A549 (cell line): ENCODE results near the gene PLEKHO1. TPM values are rescaled to one million over a fixed set of nuclear protein-coding genes. Genes with fewer than 3 reads are reported as not detected.

Experiments used
- ATAC-seq, 2 experiments: fragments of 200-7000 bp in 1 of 2; fragments of >200 bp in 1 of 2; cut with Nextera tagmentation in 1 of 2; cut with Tn5 transposase in 1 of 2; 3 replicates each; pipeline versions ENCODE4 v1.8.0 to v1.9.1; 2018 to 2020; ENCODE audit warnings: mild to moderate bottlenecking in 1 of 2, moderate library complexity in 1 of 2
- CTCF ChIA-PET: fragments of 300-600 bp; sonication (Branson Sonifier 250); formaldehyde crosslinking; extraction: SDS; loops from one replicate; lab custom pipeline; 2021; ENCODE audit warnings: antibody characterized with exemption, inconsistent platforms; lab: Yijun Ruan, JAX
- POLR2A ChIA-PET: fragments of 350-600 bp; formaldehyde crosslinking; extraction: SDS; loops from one replicate; lab custom pipeline; 2021; ENCODE audit warnings: antibody characterized with exemption, inconsistent platforms; lab: Yijun Ruan, JAX
- DNase-seq, 2 experiments: peaks; one replicate each; pipeline versions ENCODE4 v3.0.0 to v3.0.0-alpha.2; 2011 to 2016; ENCODE audit warnings: low read depth in 1 of 2, low spot score in 1 of 2
- FAIRE-seq: peaks from 2 replicates; lab custom pipeline; 2011; peaks lifted over from hg19 to GRCh38; lab: Jason Lieb, UNC
- H3K27ac ChIP-seq, 2 experiments: fragments of >200 bp; sonication (Bioruptor Twin); formaldehyde crosslinking; 3 replicates each; pipeline ENCODE4 v1.5.1; 2016 to 2017
- H3K4me1 ChIP-seq: fragments of >200 bp; sonication (Bioruptor Twin); formaldehyde crosslinking; 3 replicates; pipeline ENCODE4 v1.6.1; 2016
- H3K4me2 ChIP-seq: fragments of >200 bp; sonication (Bioruptor Twin); formaldehyde crosslinking; 3 replicates; pipeline ENCODE4 v1.6.1; 2016
- H3K4me3 ChIP-seq: fragments of >200 bp; sonication (Bioruptor Twin); formaldehyde crosslinking; 3 replicates; pipeline ENCODE4 v1.5.1; 2016
- H3K9me3 ChIP-seq: fragments of >200 bp; sonication (Bioruptor Twin); formaldehyde crosslinking; 3 replicates; pipeline ENCODE4 v1.6.1; 2016
- BHLHE40 ChIP-seq: IDR thresholded peaks from 2 replicates; pipeline ENCODE4 v1.6.1; 2012; ENCODE audit warnings: low read depth, low read length, inconsistent platforms
- CBX2 ChIP-seq: fragments of 200-600 bp; sonication (generic); IDR thresholded peaks from 2 replicates; pipeline ENCODE4 v1.6.1; 2016; ENCODE audit warnings: low read depth, mild to moderate bottlenecking, borderline replicate concordance
- CBX8 ChIP-seq: fragments of 200-600 bp; sonication (generic); IDR thresholded peaks from 2 replicates; pipeline ENCODE4 v1.6.1; 2016
- CHD4 ChIP-seq: fragments of 200-600 bp; sonication (generic); IDR thresholded peaks from 2 replicates; pipeline ENCODE4 v1.6.1; 2016; ENCODE audit warnings: antibody characterized with exemption, mild to moderate bottlenecking, borderline replicate concordance
- EP300 ChIP-seq, 2 experiments: fragments of >200 bp; sonication (Bioruptor Twin); formaldehyde crosslinking; IDR thresholded peaks; 2 replicates in 1 of 2; 3 replicates in 1 of 2; pipeline ENCODE4 v1.6.1; 2016 to 2017
- HOXB5 ChIP-seq: fragments of 250-450 bp; sonication (Bioruptor Pico); IDR thresholded peaks from 2 replicates; pipeline ENCODE4 v1.5.0; 2020; ENCODE audit warnings: mild to moderate bottlenecking, moderate library complexity
- KDM1A ChIP-seq: fragments of 200-600 bp; sonication (generic); IDR thresholded peaks from 2 replicates; pipeline ENCODE4 v1.6.1; 2016; ENCODE audit warnings: low read depth, mild to moderate bottlenecking
- KDM5A ChIP-seq: fragments of 200-600 bp; sonication (generic); IDR thresholded peaks from 2 replicates; pipeline ENCODE4 v1.6.1; 2016; ENCODE audit warnings: antibody characterized with exemption, mild to moderate bottlenecking
- PHF8 ChIP-seq: fragments of 200-600 bp; sonication (generic); IDR thresholded peaks from 2 replicates; pipeline ENCODE4 v1.6.1; 2016; ENCODE audit warnings: low read depth, mild to moderate bottlenecking, antibody characterized with exemption, moderate library complexity, borderline replicate concordance
- RAD21 ChIP-seq, 2 experiments: fragments of >200 bp in 1 of 2; sonication (Bioruptor Twin) in 1 of 2; formaldehyde crosslinking in 1 of 2; IDR thresholded peaks in 1 of 2; conservative IDR thresholded peaks in 1 of 2; 2 replicates in 1 of 2; 3 replicates in 1 of 2; pipeline ENCODE4 v1.6.1; 2012 to 2018; ENCODE audit warnings: inconsistent platforms in 1 of 2
- RARB ChIP-seq: fragments of 250-450 bp; sonication (Bioruptor Pico); IDR thresholded peaks from 2 replicates; pipeline ENCODE4 v1.8.0; 2021; ENCODE audit warnings: mild to moderate bottlenecking, moderate library complexity
- RFX5 ChIP-seq: fragments of 450-650 bp; IDR thresholded peaks from 2 replicates; pipeline ENCODE4 v1.7.1; 2014; ENCODE audit warnings: antibody characterized with exemption, mild to moderate bottlenecking, moderate library complexity
- SMC3 ChIP-seq: fragments of >200 bp; sonication (Bioruptor Twin); formaldehyde crosslinking; IDR thresholded peaks from 3 replicates; pipeline ENCODE4 v1.6.1; 2018; ENCODE audit warnings: inconsistent platforms
- TFCP2L1 ChIP-seq: fragments of 250-450 bp; sonication (Bioruptor Pico); IDR thresholded peaks from 2 replicates; pipeline ENCODE4 v1.5.0; 2021; ENCODE audit warnings: mild to moderate bottlenecking
- ZNF302 ChIP-seq: fragments of 250-450 bp; sonication (Bioruptor Pico); IDR thresholded peaks from 2 replicates; pipeline ENCODE4 v1.9.0; 2021; ENCODE audit warnings: inconsistent platforms, mild to moderate bottlenecking, moderate library complexity
- WGBS: methylation state at CpG from one replicate; pipeline ENCODE4 v1.1.6; 2017; ENCODE audit errors: missing lambda C conversion rate; 5-methylcytosine and 5-hydroxymethylcytosine counted together
- polyA plus RNA-seq, 4 experiments: library from polyadenylated mRNA; depleted of rRNA in 3 of 4; stranded (reverse); fragments of >200 nt; fragmentation: RNase III in 1 of 4; extraction: RNeasy Plus Mini Kit Qiagen cat#74134 plus additional on column Dnase treatment in 1 of 4; gene quantifications; 2 replicates in 3 of 4; 3 replicates in 1 of 4; pipeline ENCODE4 v1.2.3, GENCODE V29; 2011 to 2017
- TF ChIP-seq, protein P1 (sequence below): fragments of >200 bp; sonication (Bioruptor Twin); formaldehyde crosslinking; IDR thresholded peaks from 3 replicates; pipeline ENCODE4 v1.5.1; 2016
- TF ChIP-seq, protein P2 (sequence below): IDR thresholded peaks from 2 replicates; pipeline ENCODE4 v1.6.1; 2012
- TF ChIP-seq, protein P3 (sequence below): IDR thresholded peaks from 2 replicates; pipeline ENCODE4 v1.6.1; 2012
- TF ChIP-seq, protein P4 (sequence below): fragments of 200-600 bp; sonication (generic); IDR thresholded peaks from 2 replicates; pipeline ENCODE4 v1.6.1; 2016; ENCODE audit warnings: antibody characterized with exemption, mild to moderate bottlenecking, moderate library complexity
- TF ChIP-seq, protein P5 (sequence below): fragments of 250-450 bp; sonication (Bioruptor Pico); IDR thresholded peaks from 2 replicates; pipeline ENCODE4 v1.5.0; 2021; ENCODE audit warnings: mild to moderate bottlenecking, moderate library complexity, borderline replicate concordance

Gene PLEKHO1
- polyA plus RNA-seq, 2 of the 4 experiments (the other 2 are of a cell fraction) = 2.5 to 5.5 TPM

DNA sequence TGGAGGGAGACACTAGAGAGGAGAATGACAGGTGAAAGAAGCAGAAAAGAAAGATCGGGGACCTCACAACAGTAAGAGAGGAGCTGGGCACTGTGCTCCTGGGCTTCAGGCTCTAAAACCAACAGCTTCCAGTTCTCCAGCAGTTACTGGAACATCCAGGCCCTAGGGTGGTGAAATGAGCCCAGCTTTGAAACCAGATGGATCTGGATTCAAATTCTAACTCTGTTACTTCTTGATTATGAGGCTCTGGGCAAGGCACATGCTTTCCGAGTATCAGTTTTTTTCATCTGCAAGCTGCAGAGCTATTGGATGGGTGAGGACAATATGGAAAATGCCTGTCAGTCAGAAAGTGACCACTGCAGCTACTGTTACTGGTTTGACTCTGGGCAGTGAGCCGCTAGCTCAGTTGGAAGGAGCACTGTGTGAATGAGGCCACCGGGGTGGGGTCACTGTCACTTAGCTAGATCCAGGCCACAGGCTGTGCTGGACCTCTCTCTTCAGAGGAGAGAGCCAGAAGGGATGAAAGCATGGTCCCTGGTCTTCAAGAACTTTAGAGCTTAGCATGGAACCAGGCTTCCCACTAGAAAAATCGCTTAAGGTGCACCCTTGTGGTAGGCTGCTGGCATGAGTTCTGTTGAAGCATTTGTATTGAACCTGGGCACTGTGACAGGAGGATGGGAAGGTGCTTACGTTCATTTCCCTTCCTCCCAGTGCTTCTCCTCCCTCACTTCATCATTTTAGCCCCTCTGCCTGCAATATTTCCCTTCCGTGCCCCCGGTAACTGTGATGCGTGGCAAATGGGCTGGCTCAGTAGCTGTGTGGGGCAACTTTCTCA is 12.2 kb downstream of the PLEKHO1 start:
- DNase-seq (peak in 1 of 2 experiments; percentile 29), FAIRE-seq (no peak), ATAC-seq (peak in 1 of 2 experiments; percentile 41; a peak in 3 of 6 replicates)
- no peak overlapping the region for H3K27ac ChIP-seq
- H3K4me1 ChIP-seq = no peaks in the 10 kb centered on the region
- no peak overlapping the region for H3K4me2 ChIP-seq
- TF ChIP-seq PHF8 (no peak), KDM1A (no peak), BHLHE40 (no peak), EP300 (IDR thresholded peaks at IDR 0.05) (no peak), SMC3 (no peak), RARB (CRISPR knock-in tag) (no peak), CHD4 (no peak), RAD21 (conservative IDR thresholded peaks at IDR 0.05 in 1 of 2, IDR thresholded peaks at IDR 0.05 in 1 of 2) (no peak), HOXB5 (no peak), CBX8 (no peak), KDM5A (no peak), CBX2 (no peak)
- TF ChIP-seq, protein P1, sequence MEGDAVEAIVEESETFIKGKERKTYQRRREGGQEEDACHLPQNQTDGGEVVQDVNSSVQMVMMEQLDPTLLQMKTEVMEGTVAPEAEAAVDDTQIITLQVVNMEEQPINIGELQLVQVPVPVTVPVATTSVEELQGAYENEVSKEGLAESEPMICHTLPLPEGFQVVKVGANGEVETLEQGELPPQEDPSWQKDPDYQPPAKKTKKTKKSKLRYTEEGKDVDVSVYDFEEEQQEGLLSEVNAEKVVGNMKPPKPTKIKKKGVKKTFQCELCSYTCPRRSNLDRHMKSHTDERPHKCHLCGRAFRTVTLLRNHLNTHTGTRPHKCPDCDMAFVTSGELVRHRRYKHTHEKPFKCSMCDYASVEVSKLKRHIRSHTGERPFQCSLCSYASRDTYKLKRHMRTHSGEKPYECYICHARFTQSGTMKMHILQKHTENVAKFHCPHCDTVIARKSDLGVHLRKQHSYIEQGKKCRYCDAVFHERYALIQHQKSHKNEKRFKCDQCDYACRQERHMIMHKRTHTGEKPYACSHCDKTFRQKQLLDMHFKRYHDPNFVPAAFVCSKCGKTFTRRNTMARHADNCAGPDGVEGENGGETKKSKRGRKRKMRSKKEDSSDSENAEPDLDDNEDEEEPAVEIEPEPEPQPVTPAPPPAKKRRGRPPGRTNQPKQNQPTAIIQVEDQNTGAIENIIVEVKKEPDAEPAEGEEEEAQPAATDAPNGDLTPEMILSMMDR = no peak
- TF ChIP-seq, protein P2, sequence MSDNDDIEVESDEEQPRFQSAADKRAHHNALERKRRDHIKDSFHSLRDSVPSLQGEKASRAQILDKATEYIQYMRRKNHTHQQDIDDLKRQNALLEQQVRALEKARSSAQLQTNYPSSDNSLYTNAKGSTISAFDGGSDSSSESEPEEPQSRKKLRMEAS = no peak
- ChIA-PET POLR2A (no interaction called here), CTCF (interaction anchor here (0.6 to 20.2 kb wide), 6 partner anchors 9 to 200 kb away, joined by 3 to 244 read pairs (median 9); no protein-coding TSS in a partner anchor)
- no peak overlapping the region for H3K4me3 ChIP-seq
- H3K9me3 ChIP-seq = no peaks in the 10 kb centered on the region
- 84% methylated on average over 9 of the region's 9 CpGs for WGBS

DNA sequence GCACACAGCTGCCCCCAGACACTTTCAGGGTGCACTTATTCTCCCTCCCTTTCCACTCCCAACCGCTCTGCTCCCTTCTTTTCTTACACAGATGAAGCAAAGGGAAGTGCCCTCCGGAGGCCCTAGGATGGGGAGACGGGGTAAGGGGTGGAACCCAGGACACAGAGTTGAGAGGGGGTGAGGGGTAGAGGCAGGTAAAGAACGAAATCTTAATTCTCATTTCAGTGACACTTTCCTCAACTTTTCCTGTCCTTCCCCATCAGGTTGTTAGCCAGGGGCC is 12.8 kb downstream of the PLEKHO1 start:
- no peak for DNase-seq
- no peak overlapping the region for H3K27ac ChIP-seq
- 80% methylated on average over 4 of the region's 4 CpGs for WGBS
- H3K4me2 ChIP-seq = no peak overlapping the region
- FAIRE-seq = no peak
- no peak overlapping the region for H3K4me3 ChIP-seq
- POLR2A ChIA-PET = no interaction called here
- no peak for ATAC-seq
- CTCF ChIA-PET = interaction anchor here (1.3 to 20.2 kb wide), 5 partner anchors 8 to 200 kb away, joined by 5 to 244 read pairs (median 11); no protein-coding TSS in a partner anchor
- no peaks in the 10 kb centered on the region for H3K4me1 ChIP-seq
- H3K9me3 ChIP-seq = no peaks in the 10 kb centered on the region
- TF ChIP-seq ZNF302 (CRISPR knock-in tag) (no peak), RAD21 (conservative IDR thresholded peaks at IDR 0.05 in 1 of 2, IDR thresholded peaks at IDR 0.05 in 1 of 2) (no peak), TFCP2L1 (CRISPR knock-in tag) (no peak), RFX5 (no peak)
- TF ChIP-seq, protein P3, sequence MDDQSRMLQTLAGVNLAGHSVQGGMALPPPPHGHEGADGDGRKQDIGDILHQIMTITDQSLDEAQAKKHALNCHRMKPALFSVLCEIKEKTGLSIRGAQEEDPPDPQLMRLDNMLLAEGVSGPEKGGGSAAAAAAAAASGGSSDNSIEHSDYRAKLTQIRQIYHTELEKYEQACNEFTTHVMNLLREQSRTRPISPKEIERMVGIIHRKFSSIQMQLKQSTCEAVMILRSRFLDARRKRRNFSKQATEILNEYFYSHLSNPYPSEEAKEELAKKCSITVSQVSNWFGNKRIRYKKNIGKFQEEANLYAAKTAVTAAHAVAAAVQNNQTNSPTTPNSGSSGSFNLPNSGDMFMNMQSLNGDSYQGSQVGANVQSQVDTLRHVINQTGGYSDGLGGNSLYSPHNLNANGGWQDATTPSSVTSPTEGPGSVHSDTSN = no peak
- TF ChIP-seq, protein P4, sequence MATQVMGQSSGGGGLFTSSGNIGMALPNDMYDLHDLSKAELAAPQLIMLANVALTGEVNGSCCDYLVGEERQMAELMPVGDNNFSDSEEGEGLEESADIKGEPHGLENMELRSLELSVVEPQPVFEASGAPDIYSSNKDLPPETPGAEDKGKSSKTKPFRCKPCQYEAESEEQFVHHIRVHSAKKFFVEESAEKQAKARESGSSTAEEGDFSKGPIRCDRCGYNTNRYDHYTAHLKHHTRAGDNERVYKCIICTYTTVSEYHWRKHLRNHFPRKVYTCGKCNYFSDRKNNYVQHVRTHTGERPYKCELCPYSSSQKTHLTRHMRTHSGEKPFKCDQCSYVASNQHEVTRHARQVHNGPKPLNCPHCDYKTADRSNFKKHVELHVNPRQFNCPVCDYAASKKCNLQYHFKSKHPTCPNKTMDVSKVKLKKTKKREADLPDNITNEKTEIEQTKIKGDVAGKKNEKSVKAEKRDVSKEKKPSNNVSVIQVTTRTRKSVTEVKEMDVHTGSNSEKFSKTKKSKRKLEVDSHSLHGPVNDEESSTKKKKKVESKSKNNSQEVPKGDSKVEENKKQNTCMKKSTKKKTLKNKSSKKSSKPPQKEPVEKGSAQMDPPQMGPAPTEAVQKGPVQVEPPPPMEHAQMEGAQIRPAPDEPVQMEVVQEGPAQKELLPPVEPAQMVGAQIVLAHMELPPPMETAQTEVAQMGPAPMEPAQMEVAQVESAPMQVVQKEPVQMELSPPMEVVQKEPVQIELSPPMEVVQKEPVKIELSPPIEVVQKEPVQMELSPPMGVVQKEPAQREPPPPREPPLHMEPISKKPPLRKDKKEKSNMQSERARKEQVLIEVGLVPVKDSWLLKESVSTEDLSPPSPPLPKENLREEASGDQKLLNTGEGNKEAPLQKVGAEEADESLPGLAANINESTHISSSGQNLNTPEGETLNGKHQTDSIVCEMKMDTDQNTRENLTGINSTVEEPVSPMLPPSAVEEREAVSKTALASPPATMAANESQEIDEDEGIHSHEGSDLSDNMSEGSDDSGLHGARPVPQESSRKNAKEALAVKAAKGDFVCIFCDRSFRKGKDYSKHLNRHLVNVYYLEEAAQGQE = no peak
- TF ChIP-seq, protein P5, sequence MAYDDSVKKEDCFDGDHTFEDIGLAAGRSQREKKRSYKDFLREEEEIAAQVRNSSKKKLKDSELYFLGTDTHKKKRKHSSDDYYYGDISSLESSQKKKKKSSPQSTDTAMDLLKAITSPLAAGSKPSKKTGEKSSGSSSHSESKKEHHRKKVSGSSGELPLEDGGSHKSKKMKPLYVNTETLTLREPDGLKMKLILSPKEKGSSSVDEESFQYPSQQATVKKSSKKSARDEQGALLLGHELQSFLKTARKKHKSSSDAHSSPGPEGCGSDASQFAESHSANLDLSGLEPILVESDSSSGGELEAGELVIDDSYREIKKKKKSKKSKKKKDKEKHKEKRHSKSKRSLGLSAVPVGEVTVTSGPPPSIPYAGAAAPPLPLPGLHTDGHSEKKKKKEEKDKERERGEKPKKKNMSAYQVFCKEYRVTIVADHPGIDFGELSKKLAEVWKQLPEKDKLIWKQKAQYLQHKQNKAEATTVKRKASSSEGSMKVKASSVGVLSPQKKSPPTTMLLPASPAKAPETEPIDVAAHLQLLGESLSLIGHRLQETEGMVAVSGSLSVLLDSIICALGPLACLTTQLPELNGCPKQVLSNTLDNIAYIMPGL (CRISPR knock-in tag) = no peak
